CD4-positive, alpha-beta memory T cell (primary cell): Measurements from ENCODE around the gene SDCCAG8. TPM values are rescaled to one million over a fixed set of nuclear protein-coding genes. Genes with fewer than 3 reads are reported as not detected.

Experiments
- CTCF ChIA-PET: fragments of 350-600 bp; sonication (Branson Sonifier 250); formaldehyde crosslinking; loops from one replicate; lab custom pipeline; 2021; ENCODE audit warnings: inconsistent platforms; ENCODE audit not compliant: partially characterized antibody; lab: Charles Lee
- POLR2A ChIA-PET: fragments of 350-600 bp; sonication (Branson Sonifier 250); formaldehyde crosslinking; loops from one replicate; lab custom pipeline; 2021; ENCODE audit not compliant: partially characterized antibody; lab: Charles Lee
- DNase-seq, 5 donors: peaks; one replicate each; pipeline versions ENCODE4 v3.0.0 to v3.0.0-alpha.2; 2020 to 2022; ENCODE audit warnings: mixed read lengths in 1 of 5
- H3K27ac ChIP-seq: one replicate; pipeline ENCODE4 v1.7.0; 2013; ENCODE audit warnings: low read depth, low read length
- H3K27me3 ChIP-seq: 2 replicates; pipeline ENCODE4 v1.7.0; 2013; ENCODE audit warnings: mild to moderate bottlenecking, low read length, moderate library complexity; ENCODE audit not compliant: insufficient read depth
- H3K36me3 ChIP-seq: 2 replicates; pipeline ENCODE4 v1.7.0; 2013; ENCODE audit warnings: mild to moderate bottlenecking, low read length, moderate library complexity; ENCODE audit not compliant: insufficient read depth
- H3K4me1 ChIP-seq: 2 replicates; pipeline ENCODE4 v1.7.0; 2013; ENCODE audit warnings: mild to moderate bottlenecking, low read length, moderate library complexity; ENCODE audit not compliant: insufficient read depth
- H3K4me3 ChIP-seq, 2 donors: one replicate each; pipeline ENCODE4 v1.7.0; 2013; ENCODE audit warnings: low read length in 2 of 2, mild to moderate bottlenecking in 1 of 2
- H3K9me3 ChIP-seq, 2 donors: one replicate each; pipeline ENCODE4 v1.7.0; 2013; ENCODE audit warnings: low read length in 2 of 2, control low read depth in 1 of 2; ENCODE audit not compliant: control insufficient read depth in 1 of 2
- H3K27ac Mint-ChIP-seq, 7 donors: one replicate each; pipeline ENCODE4 v1.8.0; 2020 to 2021; ENCODE audit warnings: mixed read lengths in 7 of 7, mild to moderate bottlenecking in 6 of 7, inconsistent platforms in 3 of 7, moderate library complexity in 3 of 7
- H3K27me3 Mint-ChIP-seq, 2 donors: one replicate each; pipeline ENCODE4 v1.8.0; 2020 to 2021; ENCODE audit warnings: mixed read lengths in 2 of 2
- H3K36me3 Mint-ChIP-seq, 2 donors: one replicate each; pipeline ENCODE4 v1.8.0; 2020 to 2021; ENCODE audit warnings: mixed read lengths in 2 of 2, inconsistent platforms in 1 of 2, mild to moderate bottlenecking in 1 of 2
- H3K4me1 Mint-ChIP-seq, 4 donors: one replicate each; pipeline ENCODE4 v1.8.0; 2020 to 2021; ENCODE audit warnings: mixed read lengths in 4 of 4, mild to moderate bottlenecking in 1 of 4
- H3K4me3 Mint-ChIP-seq, 8 donors: one replicate each; pipeline ENCODE4 v1.8.0; 2020 to 2021; ENCODE audit warnings: mixed read lengths in 8 of 8, mild to moderate bottlenecking in 7 of 8, moderate library complexity in 6 of 8, inconsistent platforms in 3 of 8
- H3K9me3 Mint-ChIP-seq, 8 donors: one replicate each; pipeline ENCODE4 v1.8.0; 2020 to 2021; ENCODE audit warnings: mixed read lengths in 8 of 8, mild to moderate bottlenecking in 5 of 8, inconsistent platforms in 3 of 8, moderate library complexity in 1 of 8
- intact Hi-C: fragments of 100-400 bp; cut with micrococcal nuclease; formaldehyde crosslinking; loops from one replicate; pipeline ENCODE4 v1.15.1; 2023
- polyA plus RNA-seq, 2 donors: library from polyadenylated mRNA; unstranded; fragments of 300-500 nt; fragmentation: Illumina TruSeq; gene quantifications; one replicate each; pipeline ENCODE4 v1.2.3, GENCODE V29; 2021
- total RNA-seq, 2 experiments: library from RNA; stranded (reverse); gene quantifications; one replicate each; pipeline ENCODE4 v1.2.3, GENCODE V29; 2021

SDCCAG8 gene
- total and polyA plus RNA-seq, 4 experiments from 2014 or later = 19.0 to 35.7 (median 27.7) TPM

DNA sequence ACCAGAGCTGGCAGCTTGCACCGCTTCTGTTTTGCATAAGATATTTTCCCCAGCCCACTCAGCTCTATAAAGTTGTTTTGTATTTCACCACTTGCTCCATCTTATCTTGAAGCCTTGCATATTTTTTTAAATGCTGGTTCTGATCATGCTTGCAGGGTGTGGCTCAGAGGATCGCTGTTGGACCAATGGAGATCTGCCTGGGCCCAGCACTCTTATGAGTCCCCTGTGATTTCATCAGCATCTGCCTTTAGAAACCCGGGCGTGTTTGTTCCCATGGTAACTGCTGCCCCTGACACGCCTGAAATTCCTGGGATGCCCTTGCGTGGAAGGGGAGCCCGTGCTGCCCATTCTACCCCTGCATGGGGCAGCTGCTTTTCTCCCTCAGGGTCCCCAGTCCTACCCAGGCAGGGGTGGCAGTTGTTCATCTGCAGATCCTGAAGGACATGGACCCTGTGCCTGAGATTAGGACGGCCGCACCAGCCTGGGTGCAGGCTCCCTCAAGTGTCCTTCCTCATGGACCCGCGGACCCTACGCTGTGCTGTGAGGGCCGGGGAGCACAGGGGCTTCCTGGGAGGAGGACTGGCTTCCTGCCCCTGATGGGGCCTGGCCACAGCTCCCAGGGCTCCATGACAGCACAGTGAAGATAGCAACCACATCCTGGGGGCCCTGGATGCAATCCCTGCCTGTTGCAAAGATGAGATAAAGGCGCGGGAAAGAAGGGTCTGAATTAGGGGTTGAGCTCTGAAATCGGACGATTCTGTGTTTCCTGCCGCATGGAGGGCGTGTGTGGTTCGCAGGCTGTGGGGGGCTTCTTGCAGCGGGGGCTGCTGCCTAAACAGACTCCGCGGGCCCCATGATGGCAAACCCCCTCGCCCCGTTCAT lies 226.5 kb downstream of the SDCCAG8 start:
- no peaks in the 10 kb centered on the region for H3K36me3 ChIP-seq
- peaks cover 1 to 6% of the 10 kb centered on the region in 2 donors for H3K27me3 Mint-ChIP-seq
- DNase-seq = no peak
- ChIA-PET CTCF (no interaction called here), POLR2A (interaction anchor here (0.9 kb wide), 1 partner anchor 10 kb away, joined by 3 read pairs; no protein-coding TSS in a partner anchor)
- peaks cover 12% of the 10 kb centered on the region for H3K4me1 ChIP-seq
- H3K27ac Mint-ChIP-seq = peak overlapping the region in 3 of 7 donors; percentile 9 to 67 (median 23)
- H3K4me3 Mint-ChIP-seq = peak overlapping the region; percentile 67 to 84 (median 74)
- peaks cover 0 to 4% (median 0%) of the 10 kb centered on the region in 8 donors for H3K9me3 Mint-ChIP-seq
- H3K4me1 Mint-ChIP-seq = peaks cover 15 to 23% (median 20%) of the 10 kb centered on the region in 4 donors
- H3K36me3 Mint-ChIP-seq = peaks cover 0 to 5% of the 10 kb centered on the region in 2 donors
- intact Hi-C loops = loop anchor here (10.0 kb wide), 1 partner anchor 792 kb away; no protein-coding TSS in a partner anchor
- no peaks in the 10 kb centered on the region for H3K9me3 ChIP-seq
- peak overlapping the region in 1 of 2 donors; percentile 19 for H3K4me3 ChIP-seq
- H3K27me3 ChIP-seq = no peaks in the 10 kb centered on the region
- no peak overlapping the region for H3K27ac ChIP-seq

DNA sequence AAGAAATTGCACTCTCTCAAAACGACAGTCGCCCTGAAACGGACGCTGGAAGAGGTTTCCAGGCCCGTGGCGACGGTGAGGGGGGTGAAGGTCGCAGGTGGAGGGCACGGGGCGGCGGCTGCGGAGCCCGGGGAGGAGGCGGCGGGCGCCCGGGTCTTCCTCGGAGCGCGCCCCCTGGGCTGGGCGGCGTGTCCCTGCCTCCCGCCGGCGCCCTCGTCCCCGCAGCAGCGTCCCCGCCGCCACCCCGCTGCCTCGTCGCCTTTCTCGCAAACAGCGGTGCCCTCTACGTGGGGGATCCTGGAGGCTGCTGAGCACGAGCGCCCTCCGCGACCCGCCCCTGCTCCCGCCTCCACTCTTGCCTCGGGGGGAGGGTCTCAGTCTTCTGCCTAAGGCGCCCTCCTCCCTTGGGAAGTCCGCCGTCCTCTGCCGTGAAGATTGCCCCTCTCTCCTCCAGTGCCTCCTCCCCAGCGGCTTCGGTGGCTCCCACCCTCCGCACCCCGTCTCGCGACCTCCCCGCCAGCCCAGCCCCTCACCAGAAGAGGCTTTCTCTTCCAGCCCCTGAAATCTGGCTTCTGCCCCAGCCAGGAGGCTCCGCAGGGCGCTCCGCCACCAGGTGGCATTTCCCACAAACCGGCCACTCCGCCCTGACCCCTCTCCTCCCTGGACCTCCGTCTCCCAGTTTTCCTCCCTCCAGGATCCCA lies 227.4 kb downstream of the SDCCAG8 start:
- Mint-ChIP-seq H3K4me3 (peak overlapping the region; percentile 71 to 84 (median 74)), H3K27ac (peak overlapping the region in 2 of 7 donors; percentile 59 to 67), H3K36me3 (peaks cover 0 to 5% of the 10 kb centered on the region in 2 donors), H3K4me1 (peaks cover 15 to 23% (median 20%) of the 10 kb centered on the region in 4 donors), H3K27me3 (peaks cover 1 to 6% of the 10 kb centered on the region in 2 donors), H3K9me3 (peaks cover 0 to 4% (median 0%) of the 10 kb centered on the region in 8 donors)
- intact Hi-C loops = loop anchor here (10.0 kb wide), 1 partner anchor 792 kb away; no protein-coding TSS in a partner anchor
- peaks cover 12% of the 10 kb centered on the region for H3K4me1 ChIP-seq
- H3K27me3 ChIP-seq = no peaks in the 10 kb centered on the region
- POLR2A ChIA-PET = interaction anchor here (0.9 kb wide), 1 partner anchor 9 kb away, joined by 3 read pairs; no protein-coding TSS in a partner anchor
- no peak overlapping the region for H3K27ac ChIP-seq
- no peaks in the 10 kb centered on the region for H3K9me3 ChIP-seq
- peak in 2 of 5 donors; percentile 15 for DNase-seq
- peak overlapping the region in 1 of 2 donors; percentile 19 for H3K4me3 ChIP-seq
- no peaks in the 10 kb centered on the region for H3K36me3 ChIP-seq
- CTCF ChIA-PET = no interaction called here

DNA sequence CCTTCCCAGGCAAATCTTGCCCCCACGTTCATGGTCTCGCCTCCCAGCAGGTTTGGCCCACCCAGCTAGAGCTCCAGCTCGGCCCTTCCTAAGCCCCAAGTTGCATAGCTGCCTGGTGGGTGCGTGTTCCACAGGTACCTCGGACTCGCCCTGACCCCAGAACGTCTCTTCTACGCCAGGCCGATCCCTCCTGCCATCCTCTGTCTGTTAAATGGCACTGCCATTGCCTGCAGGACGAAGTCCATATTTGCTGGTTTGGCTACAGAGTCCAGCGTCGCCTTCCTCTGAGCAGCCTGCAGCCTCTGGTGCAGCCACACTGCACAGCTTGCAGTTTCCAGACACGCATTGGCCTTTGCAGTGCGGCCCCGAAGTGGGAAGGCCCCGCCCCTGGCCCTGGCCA lies 228.1 kb downstream of the SDCCAG8 start:
- H3K4me3 Mint-ChIP-seq = peak overlapping the region; percentile 21 to 73 (median 69)
- peaks cover 0 to 4% (median 0%) of the 10 kb centered on the region in 8 donors for H3K9me3 Mint-ChIP-seq
- ChIA-PET CTCF (no interaction called here), POLR2A (no interaction called here)
- Histone ChIP-seq H3K9me3 (no peaks in the 10 kb centered on the region), H3K27me3 (no peaks in the 10 kb centered on the region), H3K4me1 (peaks cover 12% of the 10 kb centered on the region), H3K36me3 (no peaks in the 10 kb centered on the region), H3K4me3 (no peak overlapping the region), H3K27ac (no peak overlapping the region)
- peak overlapping the region in 2 of 7 donors; percentile 24 to 59 for H3K27ac Mint-ChIP-seq
- H3K36me3 Mint-ChIP-seq = peaks cover 0 to 5% of the 10 kb centered on the region in 2 donors
- peaks cover 15 to 23% (median 20%) of the 10 kb centered on the region in 4 donors for H3K4me1 Mint-ChIP-seq
- no peak for DNase-seq
- intact Hi-C loops = loop anchor here (10.0 kb wide), 1 partner anchor 791 kb away; no protein-coding TSS in a partner anchor
- H3K27me3 Mint-ChIP-seq = peaks cover 1 to 6% of the 10 kb centered on the region in 2 donors

DNA sequence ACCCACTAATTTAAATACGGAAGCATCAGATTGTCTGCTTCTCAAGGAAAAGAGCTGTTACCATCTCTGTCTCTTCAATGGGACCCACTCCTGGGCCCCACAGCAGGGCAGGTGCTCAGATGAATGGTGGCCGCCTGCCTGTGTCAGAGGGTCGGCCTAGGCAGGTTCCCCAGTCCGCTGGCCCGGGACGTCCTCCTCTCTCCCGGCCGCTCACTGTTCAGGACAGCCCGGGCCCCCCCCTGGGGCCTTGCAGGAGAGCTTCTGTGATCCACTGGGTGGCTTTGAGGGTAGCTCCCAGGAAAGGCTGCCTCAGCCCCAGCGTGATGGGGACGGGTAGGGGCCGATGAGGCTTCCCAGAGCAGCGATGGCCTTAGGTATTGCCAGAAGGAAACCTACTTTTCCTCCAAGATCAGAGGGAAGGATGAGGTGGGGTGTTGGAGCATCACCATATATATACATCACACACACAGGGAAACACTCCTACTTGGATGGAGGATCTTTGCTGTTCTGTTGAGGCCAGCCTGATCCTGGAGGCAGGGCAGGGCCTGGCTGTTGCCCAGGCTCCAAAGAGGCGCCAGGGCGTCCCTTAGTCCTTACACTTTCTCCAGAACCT lies 231.3 kb downstream of the SDCCAG8 start:
- Histone ChIP-seq H3K27ac (no peak overlapping the region), H3K4me1 (peaks cover 9% of the 10 kb centered on the region), H3K27me3 (no peaks in the 10 kb centered on the region), H3K36me3 (no peaks in the 10 kb centered on the region), H3K4me3 (no peak overlapping the region), H3K9me3 (no peaks in the 10 kb centered on the region)
- CTCF ChIA-PET = no interaction called here
- Mint-ChIP-seq H3K4me1 (peaks cover 8 to 16% (median 9%) of the 10 kb centered on the region in 4 donors), H3K27ac (peak overlapping the region in 1 of 7 donors; percentile 60), H3K36me3 (no peaks in the 10 kb centered on the region), H3K27me3 (no peaks in the 10 kb centered on the region), H3K9me3 (peaks cover 0 to 3% (median 0%) of the 10 kb centered on the region in 8 donors), H3K4me3 (peak overlapping the region in 1 of 8 donors; percentile 22)
- intact Hi-C loops = loop anchor here (10.0 kb wide), 1 partner anchor 788 kb away; no protein-coding TSS in a partner anchor
- POLR2A ChIA-PET = no interaction called here
- DNase-seq = no peak

DNA sequence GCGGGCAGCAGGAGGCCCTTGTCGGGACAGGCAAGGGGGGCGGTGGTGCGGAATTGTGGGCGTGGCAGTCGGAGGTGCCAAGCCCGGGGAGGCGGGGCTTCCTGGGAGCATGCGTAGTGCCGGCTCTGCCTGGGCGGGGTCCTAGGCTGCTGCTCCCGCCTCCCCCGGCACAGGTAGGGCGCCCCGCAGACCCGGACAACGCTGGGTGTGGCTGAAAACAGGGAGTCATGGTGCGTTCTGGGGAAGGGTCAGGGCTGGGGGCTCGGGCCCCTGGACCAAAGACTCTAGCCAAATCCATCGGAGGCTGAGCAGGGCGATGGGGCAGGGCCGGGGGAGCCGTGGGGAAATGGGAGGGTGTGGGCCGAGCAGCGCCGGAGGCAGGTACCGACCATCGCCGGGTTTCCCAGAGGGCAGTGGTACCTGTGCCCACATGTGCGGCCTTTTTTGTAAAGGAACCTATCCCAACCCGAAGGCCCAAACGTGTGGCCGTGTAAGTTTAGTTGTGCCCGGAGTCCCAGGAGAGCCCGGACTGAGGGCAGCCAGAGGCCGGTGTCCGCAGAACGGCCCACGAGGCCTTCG lies 231.9 kb downstream of the SDCCAG8 start:
- no peak for DNase-seq

DNA sequence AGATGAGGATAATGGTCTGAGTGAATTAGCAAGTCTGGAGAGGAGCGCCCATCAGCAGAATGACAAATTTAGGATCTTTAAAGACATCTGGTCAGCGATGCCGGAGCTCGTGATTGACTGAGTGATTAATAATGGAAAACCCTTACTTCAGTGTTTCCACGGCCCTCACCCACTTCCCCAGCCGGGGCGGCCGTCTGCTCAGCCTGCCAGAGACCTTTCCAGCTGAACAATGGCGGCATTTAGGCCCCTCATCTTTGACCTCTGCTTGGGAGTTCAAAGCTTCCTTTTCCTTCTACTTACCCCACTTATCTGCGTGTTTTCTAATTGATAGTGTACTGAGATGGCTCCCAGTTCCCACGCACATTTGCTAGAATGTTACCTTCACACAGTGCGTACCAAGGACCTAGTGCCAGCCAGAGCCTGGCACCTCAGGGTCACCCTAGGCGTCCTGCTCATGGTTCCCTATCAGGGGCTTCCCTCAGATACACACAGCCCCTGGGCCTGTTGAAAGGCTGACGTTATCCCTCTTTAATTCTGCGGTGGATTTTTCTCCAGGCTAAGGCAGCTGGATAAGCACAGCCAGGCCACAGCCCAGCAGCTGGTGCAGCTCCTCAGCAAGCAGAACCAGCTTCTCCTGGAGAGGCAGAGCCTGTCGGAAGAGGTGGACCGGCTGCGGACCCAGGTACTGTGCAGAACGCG lies 232.8 kb downstream of the SDCCAG8 start:
- no peaks in the 10 kb centered on the region for H3K27me3 ChIP-seq
- POLR2A ChIA-PET = no interaction called here
- H3K9me3 ChIP-seq = no peaks in the 10 kb centered on the region
- H3K9me3 Mint-ChIP-seq = peaks cover 0 to 3% (median 0%) of the 10 kb centered on the region in 8 donors
- CTCF ChIA-PET = no interaction called here
- H3K4me3 Mint-ChIP-seq = peak overlapping the region in 1 of 8 donors; percentile 49
- H3K4me3 ChIP-seq = no peak overlapping the region
- no peak for DNase-seq
- peaks cover 0 to 6% (median 2%) of the 10 kb centered on the region in 4 donors for H3K4me1 Mint-ChIP-seq
- no peaks in the 10 kb centered on the region for H3K27me3 Mint-ChIP-seq
- intact Hi-C loops = loop anchor here (10.0 kb wide), 1 partner anchor 786 kb away; no protein-coding TSS in a partner anchor
- H3K36me3 ChIP-seq = no peaks in the 10 kb centered on the region
- H3K27ac ChIP-seq = no peak overlapping the region
- H3K36me3 Mint-ChIP-seq = no peaks in the 10 kb centered on the region
- peak overlapping the region in 1 of 7 donors; percentile 23 for H3K27ac Mint-ChIP-seq
- H3K4me1 ChIP-seq = no peaks in the 10 kb centered on the region

More for the DNA sequence above, 231.9 kb downstream of the SDCCAG8 start:
- Mint-ChIP-seq H3K27ac (peak overlapping the region in 1 of 7 donors; percentile 22), H3K9me3 (peaks cover 0 to 3% (median 0%) of the 10 kb centered on the region in 8 donors), H3K36me3 (no peaks in the 10 kb centered on the region), H3K4me3 (peak overlapping the region in 2 of 8 donors; percentile 22 to 52), H3K4me1 (peaks cover 3 to 10% (median 4%) of the 10 kb centered on the region in 4 donors), H3K27me3 (no peaks in the 10 kb centered on the region)
- H3K36me3 ChIP-seq = no peaks in the 10 kb centered on the region
- no peak overlapping the region for H3K4me3 ChIP-seq
- no peaks in the 10 kb centered on the region for H3K27me3 ChIP-seq
- intact Hi-C loops = loop anchor here (10.0 kb wide), 1 partner anchor 787 kb away; no protein-coding TSS in a partner anchor
- peaks cover 3% of the 10 kb centered on the region for H3K4me1 ChIP-seq
- H3K27ac ChIP-seq = no peak overlapping the region
- ChIA-PET POLR2A (no interaction called here), CTCF (no interaction called here)
- no peaks in the 10 kb centered on the region for H3K9me3 ChIP-seq
